ENCODE data around the gene TMEM215. TPM values are rescaled to one million over a fixed set of nuclear protein-coding genes. Genes with fewer than 3 reads are reported as not detected.

The TMEM215 gene
- total and polyA plus RNA-seq, 2 of the 8 experiments (the other 6 are each of a cell fraction or from before 2014, with no cell fraction given) = 0.33 to 0.67 TPM

DNA sequence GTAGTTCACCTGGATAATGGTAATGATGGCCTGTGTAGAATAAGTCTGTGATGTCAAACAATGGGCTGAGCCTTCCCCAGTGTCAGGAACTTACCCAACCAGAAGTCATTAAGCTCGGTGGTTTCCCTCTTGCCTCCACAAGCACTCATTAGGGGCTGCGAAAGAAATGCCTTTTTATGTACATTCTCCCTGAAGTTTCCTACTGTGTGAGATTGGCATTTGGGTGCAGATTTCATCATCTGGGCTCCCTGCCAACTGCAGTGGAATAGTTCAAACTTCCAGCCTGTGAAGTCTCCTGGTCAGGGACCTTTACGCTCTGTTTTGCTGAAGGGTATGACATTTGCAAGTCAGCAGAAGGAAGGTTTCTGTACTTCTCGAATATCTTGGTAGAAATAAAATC, 41.6 kb upstream of the TMEM215 start (continued):
- TF ChIP-seq, protein P1, sequence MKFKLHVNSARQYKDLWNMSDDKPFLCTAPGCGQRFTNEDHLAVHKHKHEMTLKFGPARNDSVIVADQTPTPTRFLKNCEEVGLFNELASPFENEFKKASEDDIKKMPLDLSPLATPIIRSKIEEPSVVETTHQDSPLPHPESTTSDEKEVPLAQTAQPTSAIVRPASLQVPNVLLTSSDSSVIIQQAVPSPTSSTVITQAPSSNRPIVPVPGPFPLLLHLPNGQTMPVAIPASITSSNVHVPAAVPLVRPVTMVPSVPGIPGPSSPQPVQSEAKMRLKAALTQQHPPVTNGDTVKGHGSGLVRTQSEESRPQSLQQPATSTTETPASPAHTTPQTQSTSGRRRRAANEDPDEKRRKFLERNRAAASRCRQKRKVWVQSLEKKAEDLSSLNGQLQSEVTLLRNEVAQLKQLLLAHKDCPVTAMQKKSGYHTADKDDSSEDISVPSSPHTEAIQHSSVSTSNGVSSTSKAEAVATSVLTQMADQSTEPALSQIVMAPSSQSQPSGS (IDR thresholded peaks at IDR 0.05; ENCODE audit: low read length) = no peak
- TF ChIP-seq KDM1A (IDR thresholded peaks at IDR 0.05; ENCODE audit: borderline replicate concordance, low read length) = no peak
- no peak for TF ChIP-seq CEBPB (IDR thresholded peaks at IDR 0.05; ENCODE audit: low read depth, low read length)
- TF ChIP-seq POU5F1 (IDR thresholded peaks at IDR 0.05; ENCODE audit: low read depth, low read length) = no peak
- TF ChIP-seq SP1 (IDR thresholded peaks at IDR 0.05; ENCODE audit: low read depth, low read length) = no peak
- no peak for TF ChIP-seq BRCA1 (IDR thresholded peaks at IDR 0.05; ENCODE audit: low read depth, low read length)
- TF ChIP-seq GTF2F1 (IDR thresholded peaks at IDR 0.05; ENCODE audit: borderline replicate concordance, low read depth, low read length) = no peak
- TF ChIP-seq POLR2A (IDR thresholded peaks at IDR 0.05; ENCODE audit: control extremely low read depth in 1 of 2, low read depth in 2 of 2, low read length in 2 of 2) = no peak

All from H1 (cell line).